ENCODE results near the gene RBM18. TPM values are rescaled to one million over a fixed set of nuclear protein-coding genes. Genes with fewer than 3 reads are reported as not detected.

Gene RBM18
- polyA plus RNA-seq, 1 donor from 2014 or later: 48.8 TPM

GRCh38 chr9:122248448-122248865 is 16.2 kb downstream of the RBM18 start:
- no peaks in the 10 kb centered on the region for H3K27me3 ChIP-seq (ENCODE audit: insufficient read depth, low read depth, low read length)
- H3K4me2 ChIP-seq (ENCODE audit: low read length): no peak overlapping the region
- H3K9me2 ChIP-seq (ENCODE audit: insufficient read depth, low read length): no peaks in the 10 kb centered on the region
- no peak for TF ChIP-seq REST (IDR thresholded peaks at IDR 0.05; ENCODE audit: borderline replicate concordance)
- TF ChIP-seq POLR2AphosphoS5 (IDR thresholded peaks at IDR 0.05): no peak
- H3F3A ChIP-seq (ENCODE audit: insufficient read depth, low read length, poor library complexity, severe bottlenecking): no peaks in the 10 kb centered on the region
- H3K27ac ChIP-seq (ENCODE audit: low read length): no peak overlapping the region
- H2AFZ ChIP-seq (ENCODE audit: low read depth, low read length): no peak overlapping the region
- H3K36me3 ChIP-seq (ENCODE audit: insufficient read depth, low read length): peaks cover 3% of the 10 kb centered on the region
- H4K20me1 ChIP-seq (ENCODE audit: insufficient read depth): no peaks in the 10 kb centered on the region
- H3K4me3 ChIP-seq (ENCODE audit: low read length): no peak overlapping the region
- H3K9me3 ChIP-seq (ENCODE audit: low read length): no peaks in the 10 kb centered on the region
- H3K9ac ChIP-seq (ENCODE audit: low read length): no peak overlapping the region
- H3K79me2 ChIP-seq (replicated peaks; ENCODE audit: insufficient read depth, low read length): peaks cover 4% of the 10 kb centered on the region

DNA sequence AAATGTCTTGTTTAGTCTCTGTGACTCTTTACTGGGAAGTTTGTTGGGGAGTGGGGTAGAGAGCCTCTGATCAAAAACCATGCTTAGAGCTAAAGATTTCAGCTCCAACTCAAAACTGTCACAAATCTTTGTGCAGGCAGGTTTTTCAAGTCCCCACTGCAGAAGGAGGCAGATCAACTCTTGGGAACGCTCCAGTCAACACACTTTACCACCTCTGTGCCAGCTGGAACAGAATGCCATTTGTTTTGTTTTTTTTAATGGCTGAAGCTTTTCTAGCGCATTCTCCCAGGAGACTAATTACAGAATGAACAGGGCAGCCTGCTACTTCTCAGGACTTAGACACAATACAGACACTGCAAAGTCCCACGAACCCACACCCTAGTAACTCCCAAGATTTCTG is 18.0 kb downstream of the RBM18 start:
- TF ChIP-seq, protein P1, sequence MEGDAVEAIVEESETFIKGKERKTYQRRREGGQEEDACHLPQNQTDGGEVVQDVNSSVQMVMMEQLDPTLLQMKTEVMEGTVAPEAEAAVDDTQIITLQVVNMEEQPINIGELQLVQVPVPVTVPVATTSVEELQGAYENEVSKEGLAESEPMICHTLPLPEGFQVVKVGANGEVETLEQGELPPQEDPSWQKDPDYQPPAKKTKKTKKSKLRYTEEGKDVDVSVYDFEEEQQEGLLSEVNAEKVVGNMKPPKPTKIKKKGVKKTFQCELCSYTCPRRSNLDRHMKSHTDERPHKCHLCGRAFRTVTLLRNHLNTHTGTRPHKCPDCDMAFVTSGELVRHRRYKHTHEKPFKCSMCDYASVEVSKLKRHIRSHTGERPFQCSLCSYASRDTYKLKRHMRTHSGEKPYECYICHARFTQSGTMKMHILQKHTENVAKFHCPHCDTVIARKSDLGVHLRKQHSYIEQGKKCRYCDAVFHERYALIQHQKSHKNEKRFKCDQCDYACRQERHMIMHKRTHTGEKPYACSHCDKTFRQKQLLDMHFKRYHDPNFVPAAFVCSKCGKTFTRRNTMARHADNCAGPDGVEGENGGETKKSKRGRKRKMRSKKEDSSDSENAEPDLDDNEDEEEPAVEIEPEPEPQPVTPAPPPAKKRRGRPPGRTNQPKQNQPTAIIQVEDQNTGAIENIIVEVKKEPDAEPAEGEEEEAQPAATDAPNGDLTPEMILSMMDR (IDR thresholded peaks at IDR 0.05; ENCODE audit: poor library complexity, severe bottlenecking): no peak
- TF ChIP-seq MXI1 (conservative IDR thresholded peaks at IDR 0.05; ENCODE audit: poor library complexity, severe bottlenecking) (no peak), POLR2AphosphoS5 (IDR thresholded peaks at IDR 0.05) (no peak), TAF1 (IDR thresholded peaks at IDR 0.05; ENCODE audit: low read depth) (no peak), EP300 (conservative IDR thresholded peaks at IDR 0.05; ENCODE audit: poor library complexity, severe bottlenecking) (no peak), SMC3 (conservative IDR thresholded peaks at IDR 0.05; ENCODE audit: poor library complexity) (no peak), EZH2 (IDR thresholded peaks at IDR 0.05; ENCODE audit: borderline replicate concordance, insufficient read depth, low read length, poor library complexity, severe bottlenecking) (no peak), RAD21 (conservative IDR thresholded peaks at IDR 0.05) (no peak), REST (IDR thresholded peaks at IDR 0.05; ENCODE audit: borderline replicate concordance) (no peak)
- Histone ChIP-seq H3K9ac (ENCODE audit: low read length) (no peak overlapping the region), H3K4me3 (ENCODE audit: low read length) (no peak overlapping the region), H3K36me3 (ENCODE audit: insufficient read depth, low read length) (peaks cover 3% of the 10 kb centered on the region), H3K79me2 (replicated peaks; ENCODE audit: insufficient read depth, low read length) (no peaks in the 10 kb centered on the region), H3F3A (ENCODE audit: insufficient read depth, low read length, poor library complexity, severe bottlenecking) (no peaks in the 10 kb centered on the region), H3K27ac (ENCODE audit: low read length) (no peak overlapping the region), H3K9me3 (ENCODE audit: low read length) (no peaks in the 10 kb centered on the region), H3K27me3 (ENCODE audit: insufficient read depth, low read depth, low read length) (no peaks in the 10 kb centered on the region), H3K9me2 (ENCODE audit: insufficient read depth, low read length) (no peaks in the 10 kb centered on the region), H3K4me2 (ENCODE audit: low read length) (no peak overlapping the region), H4K20me1 (ENCODE audit: insufficient read depth) (no peaks in the 10 kb centered on the region), H2AFZ (ENCODE audit: low read depth, low read length) (no peak overlapping the region)
